GM18499 (cell line): Measurements from ENCODE around the gene ZNF750.

Experiments used
- ATAC-seq: cut with Tn5 transposase; IDR thresholded peaks from one replicate; pipeline ENCODE4 v1.9.1; 2021; ENCODE audit warnings: moderate number of reproducible peaks; ENCODE audit not compliant: insufficient read depth, unreplicated experiment

The ZNF750 gene

GRCh38 chr17:82779541-82779940 is 60.3 kb downstream of the ZNF750 start:
- no peak for ATAC-seq
